ENCODE measurements around the gene SAMD10. TPM values are rescaled to one million over a fixed set of nuclear protein-coding genes. Genes with fewer than 3 reads are reported as not detected.

SAMD10 gene
- polyA plus RNA-seq, 1 of the 3 experiments (the other 2 are of a cell fraction) = 11.6 TPM

DNA sequence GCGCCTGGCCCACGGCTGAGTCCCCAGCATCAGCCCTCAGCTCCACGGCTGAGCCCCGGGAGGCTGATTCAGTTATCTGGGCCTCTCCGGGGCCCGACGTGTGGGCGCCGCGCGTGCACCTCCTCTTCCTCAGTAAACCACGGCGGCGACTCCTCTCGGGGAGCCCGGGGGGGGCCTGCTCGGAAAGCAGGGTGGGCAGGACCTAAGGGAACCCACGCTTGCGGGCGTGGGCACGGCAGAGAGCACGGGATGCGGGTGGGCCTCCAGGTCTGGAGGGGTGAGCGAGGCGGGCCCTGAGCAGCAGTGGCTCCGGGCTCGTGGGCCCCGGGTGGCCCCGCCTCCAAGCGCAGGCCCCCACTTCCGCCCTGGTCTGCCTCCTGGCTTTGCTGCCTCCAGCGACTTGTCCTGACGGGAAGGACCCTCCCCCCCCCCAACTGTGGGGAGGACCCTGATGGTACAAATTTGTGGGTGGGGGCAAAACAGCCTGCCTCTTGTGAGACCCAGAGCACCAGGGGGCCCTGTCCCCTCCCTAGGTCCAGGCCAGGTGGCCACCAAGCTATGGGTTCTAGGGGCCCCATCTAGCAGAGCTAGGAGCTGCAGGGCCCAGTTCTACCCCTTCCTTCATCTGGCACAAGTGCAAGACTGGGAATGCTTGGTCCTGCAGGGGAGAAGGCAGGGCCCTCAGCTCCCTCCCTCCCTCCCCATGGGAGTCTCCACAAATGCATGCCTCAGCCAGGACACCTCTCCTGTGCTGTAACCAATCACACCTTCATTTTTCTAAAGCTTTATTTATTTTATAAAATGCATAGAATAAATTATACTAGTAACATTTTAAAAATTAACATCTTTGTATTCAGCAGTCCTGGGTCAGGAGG is 40.1 kb downstream of the SAMD10 start:
- Histone ChIP-seq H3K4me1 (ENCODE audit: control insufficient read depth in 1 of 2, insufficient read depth in 2 of 2, low read depth in 1 of 2, low read length in 1 of 2) (no peaks in the 10 kb centered on the region; a peak in 1 of 4 replicates), H3K9me2 (no peaks in the 10 kb centered on the region), H3F3A (replicated peaks; ENCODE audit: insufficient read depth) (peaks cover 8% of the 10 kb centered on the region), H3K4me3 (ENCODE audit: low read depth in 2 of 2, low read length in 1 of 2) (no peak overlapping the region), H2AFZ (ENCODE audit: low read depth) (no peak overlapping the region), H4K20me1 (ENCODE audit: insufficient read depth) (peaks cover 39% of the 10 kb centered on the region; the same call in 1 of the 2 replicates), H3K9ac (no peak overlapping the region), H3K27me3 (ENCODE audit: insufficient read depth) (no peaks in the 10 kb centered on the region), H3K36me3 (replicated peaks in 1 of 2; ENCODE audit: control insufficient read depth in 1 of 2, insufficient read depth in 2 of 2, low read length in 1 of 2) (peaks cover 0 to 58% of the 10 kb centered on the region in 2 experiments), H3K9me3 (no peaks in the 10 kb centered on the region), H3K4me2 (no peak overlapping the region), H3K79me2 (ENCODE audit: insufficient read depth) (peaks cover 5% of the 10 kb centered on the region; the same call in 1 of the 2 replicates), H3K27ac (ENCODE audit: low read depth in 2 of 2, low read length in 1 of 2) (no peak overlapping the region)
- ChIA-PET CTCF (interaction anchor here (0.8 to 1.0 kb wide), 2 partner anchors 21 to 164 kb away, joined by 3 read pairs; no protein-coding TSS in a partner anchor), POLR2A (no interaction called here)
- DNase-seq = no peak
- TF ChIP-seq, protein P1, sequence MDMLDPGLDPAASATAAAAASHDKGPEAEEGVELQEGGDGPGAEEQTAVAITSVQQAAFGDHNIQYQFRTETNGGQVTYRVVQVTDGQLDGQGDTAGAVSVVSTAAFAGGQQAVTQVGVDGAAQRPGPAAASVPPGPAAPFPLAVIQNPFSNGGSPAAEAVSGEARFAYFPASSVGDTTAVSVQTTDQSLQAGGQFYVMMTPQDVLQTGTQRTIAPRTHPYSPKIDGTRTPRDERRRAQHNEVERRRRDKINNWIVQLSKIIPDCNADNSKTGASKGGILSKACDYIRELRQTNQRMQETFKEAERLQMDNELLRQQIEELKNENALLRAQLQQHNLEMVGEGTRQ (IDR thresholded peaks at IDR 0.05; ENCODE audit: borderline replicate concordance, low read depth, low read length) = no peak
- no peak for TF ChIP-seq YY1 (IDR thresholded peaks at IDR 0.05; ENCODE audit: low read depth)
- TF ChIP-seq RFX5 (IDR thresholded peaks at IDR 0.05; ENCODE audit: low read length) = no peak
- TF ChIP-seq FOXJ3 (CRISPR knock-in tag; IDR thresholded peaks at IDR 0.05) = no peak
- TF ChIP-seq MEF2A (IDR thresholded peaks at IDR 0.05; ENCODE audit: borderline replicate concordance, low read depth) = no peak
- TF ChIP-seq JUND (IDR thresholded peaks at IDR 0.05) = no peak
- TF ChIP-seq FOXM1 (IDR thresholded peaks at IDR 0.05; ENCODE audit: low read depth) = no peak
- TF ChIP-seq MXI1 (IDR thresholded peaks at IDR 0.05; ENCODE audit: low read depth, low read length) = no peak
- TF ChIP-seq GATA2 (CRISPR knock-in tag; IDR thresholded peaks at IDR 0.05) = no peak
- no peak for TF ChIP-seq TCF12 (IDR thresholded peaks at IDR 0.05)
- TF ChIP-seq FOSL2 (IDR thresholded peaks at IDR 0.05; ENCODE audit: borderline replicate concordance, low read depth) = no peak
- TF ChIP-seq, protein P2, sequence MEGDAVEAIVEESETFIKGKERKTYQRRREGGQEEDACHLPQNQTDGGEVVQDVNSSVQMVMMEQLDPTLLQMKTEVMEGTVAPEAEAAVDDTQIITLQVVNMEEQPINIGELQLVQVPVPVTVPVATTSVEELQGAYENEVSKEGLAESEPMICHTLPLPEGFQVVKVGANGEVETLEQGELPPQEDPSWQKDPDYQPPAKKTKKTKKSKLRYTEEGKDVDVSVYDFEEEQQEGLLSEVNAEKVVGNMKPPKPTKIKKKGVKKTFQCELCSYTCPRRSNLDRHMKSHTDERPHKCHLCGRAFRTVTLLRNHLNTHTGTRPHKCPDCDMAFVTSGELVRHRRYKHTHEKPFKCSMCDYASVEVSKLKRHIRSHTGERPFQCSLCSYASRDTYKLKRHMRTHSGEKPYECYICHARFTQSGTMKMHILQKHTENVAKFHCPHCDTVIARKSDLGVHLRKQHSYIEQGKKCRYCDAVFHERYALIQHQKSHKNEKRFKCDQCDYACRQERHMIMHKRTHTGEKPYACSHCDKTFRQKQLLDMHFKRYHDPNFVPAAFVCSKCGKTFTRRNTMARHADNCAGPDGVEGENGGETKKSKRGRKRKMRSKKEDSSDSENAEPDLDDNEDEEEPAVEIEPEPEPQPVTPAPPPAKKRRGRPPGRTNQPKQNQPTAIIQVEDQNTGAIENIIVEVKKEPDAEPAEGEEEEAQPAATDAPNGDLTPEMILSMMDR (IDR thresholded peaks at IDR 0.05) = no peak
- TF ChIP-seq, protein P3, sequence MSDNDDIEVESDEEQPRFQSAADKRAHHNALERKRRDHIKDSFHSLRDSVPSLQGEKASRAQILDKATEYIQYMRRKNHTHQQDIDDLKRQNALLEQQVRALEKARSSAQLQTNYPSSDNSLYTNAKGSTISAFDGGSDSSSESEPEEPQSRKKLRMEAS (IDR thresholded peaks at IDR 0.05; ENCODE audit: low read depth) = no peak
- TF ChIP-seq, protein P4, sequence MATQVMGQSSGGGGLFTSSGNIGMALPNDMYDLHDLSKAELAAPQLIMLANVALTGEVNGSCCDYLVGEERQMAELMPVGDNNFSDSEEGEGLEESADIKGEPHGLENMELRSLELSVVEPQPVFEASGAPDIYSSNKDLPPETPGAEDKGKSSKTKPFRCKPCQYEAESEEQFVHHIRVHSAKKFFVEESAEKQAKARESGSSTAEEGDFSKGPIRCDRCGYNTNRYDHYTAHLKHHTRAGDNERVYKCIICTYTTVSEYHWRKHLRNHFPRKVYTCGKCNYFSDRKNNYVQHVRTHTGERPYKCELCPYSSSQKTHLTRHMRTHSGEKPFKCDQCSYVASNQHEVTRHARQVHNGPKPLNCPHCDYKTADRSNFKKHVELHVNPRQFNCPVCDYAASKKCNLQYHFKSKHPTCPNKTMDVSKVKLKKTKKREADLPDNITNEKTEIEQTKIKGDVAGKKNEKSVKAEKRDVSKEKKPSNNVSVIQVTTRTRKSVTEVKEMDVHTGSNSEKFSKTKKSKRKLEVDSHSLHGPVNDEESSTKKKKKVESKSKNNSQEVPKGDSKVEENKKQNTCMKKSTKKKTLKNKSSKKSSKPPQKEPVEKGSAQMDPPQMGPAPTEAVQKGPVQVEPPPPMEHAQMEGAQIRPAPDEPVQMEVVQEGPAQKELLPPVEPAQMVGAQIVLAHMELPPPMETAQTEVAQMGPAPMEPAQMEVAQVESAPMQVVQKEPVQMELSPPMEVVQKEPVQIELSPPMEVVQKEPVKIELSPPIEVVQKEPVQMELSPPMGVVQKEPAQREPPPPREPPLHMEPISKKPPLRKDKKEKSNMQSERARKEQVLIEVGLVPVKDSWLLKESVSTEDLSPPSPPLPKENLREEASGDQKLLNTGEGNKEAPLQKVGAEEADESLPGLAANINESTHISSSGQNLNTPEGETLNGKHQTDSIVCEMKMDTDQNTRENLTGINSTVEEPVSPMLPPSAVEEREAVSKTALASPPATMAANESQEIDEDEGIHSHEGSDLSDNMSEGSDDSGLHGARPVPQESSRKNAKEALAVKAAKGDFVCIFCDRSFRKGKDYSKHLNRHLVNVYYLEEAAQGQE (IDR thresholded peaks at IDR 0.05; ENCODE audit: low read depth, low read length) = no peak
- WGBS (ENCODE audit: low lambda C conversion rate) = 99% methylated on average over 14 of the region's 33 CpGs
